ENCODE measurements around the gene GTPBP1.

- TF ChIP-seq POLR2A (IDR thresholded peaks at IDR 0.05): no peak
- no peak for TF ChIP-seq CTCF (IDR thresholded peaks at IDR 0.05)
- TF ChIP-seq POLR2AphosphoS5 (IDR thresholded peaks at IDR 0.05): no peak
Measured at GRCh38 chr22:38716271-38716670, 10.5 kb downstream of the GTPBP1 start.
